CD14-positive monocyte (primary cell): ENCODE data around the gene UGT1A5. TPM values are rescaled to one million over a fixed set of nuclear protein-coding genes. Genes with fewer than 3 reads are reported as not detected.
A peak's percentile ranks its signal among the peaks of the same experiment; 100 is the strongest.

Source experiments
- DNase-seq, 3 donors: peaks; one replicate each; pipeline ENCODE4 v3.0.0-alpha.2; 2011 to 2022
- H2AFZ ChIP-seq: 2 replicates; pipeline ENCODE4 v1.6.0; 2012; ENCODE audit warnings: mild to moderate bottlenecking, low read depth, low read length, inconsistent platforms; ENCODE audit not compliant: insufficient read depth, poor library complexity, severe bottlenecking
- H3K27ac ChIP-seq, 2 donors: 1 replicate in 1 of 2; 2 replicates in 1 of 2; pipeline ENCODE4 v1.5.1; 2012 to 2013; ENCODE audit warnings: low read length in 2 of 2, control low read depth in 1 of 2, inconsistent platforms in 1 of 2, low read depth in 1 of 2, mild to moderate bottlenecking in 1 of 2
- H3K27me3 ChIP-seq, 2 donors: one replicate each; pipeline versions ENCODE4 v1.6.0 to v1.6.1; 2011 to 2013; ENCODE audit warnings: low read length in 2 of 2; ENCODE audit not compliant: control insufficient read depth in 2 of 2, insufficient read depth in 2 of 2
- H3K36me3 ChIP-seq, 2 donors: replicated peaks in 1 of 2; 1 replicate in 1 of 2; 2 replicates in 1 of 2; pipeline versions ENCODE4 v1.5.1 to v1.6.1; 2012 to 2013; ENCODE audit warnings: low read length in 2 of 2, control low read depth in 1 of 2, inconsistent platforms in 1 of 2, mild to moderate bottlenecking in 1 of 2; ENCODE audit not compliant: insufficient read depth in 2 of 2, control insufficient read depth in 1 of 2
- H3K4me1 ChIP-seq, 2 donors: 1 replicate in 1 of 2; 2 replicates in 1 of 2; pipeline versions ENCODE4 v1.5.1 to v1.6.1; 2012 to 2013; ENCODE audit warnings: low read length in 2 of 2, control low read depth in 1 of 2, inconsistent platforms in 1 of 2, mild to moderate bottlenecking in 1 of 2, moderate library complexity in 1 of 2; ENCODE audit not compliant: insufficient read depth in 2 of 2, control insufficient read depth in 1 of 2
- H3K4me2 ChIP-seq: replicated peaks from 2 replicates; pipeline ENCODE3; 2012; ENCODE audit warnings: low read length, moderate library complexity, mild to moderate bottlenecking; ENCODE audit not compliant: poor library complexity, severe bottlenecking; ENCODE audit errors: extremely low read depth
- H3K4me3 ChIP-seq, 3 experiments: fragments of 200-600 bp in 1 of 3; sonication (generic) in 1 of 3; replicated peaks in 1 of 3; 1 replicate in 2 of 3; 2 replicates in 1 of 3; pipeline ENCODE4 v1.5.1; 2011 to 2013; ENCODE audit warnings: low read length in 3 of 3, mild to moderate bottlenecking in 3 of 3, control low read depth in 2 of 3, low read depth in 2 of 3, inconsistent platforms in 1 of 3, moderate library complexity in 1 of 3
- H3K79me2 ChIP-seq: 2 replicates; pipeline ENCODE4 v1.6.0; 2012; ENCODE audit warnings: mild to moderate bottlenecking, control low read depth, inconsistent platforms, low read length, moderate library complexity; ENCODE audit not compliant: insufficient read depth
- H3K9ac ChIP-seq: 2 replicates; pipeline ENCODE4 v1.6.0; 2017; ENCODE audit warnings: low read length, mild to moderate bottlenecking; ENCODE audit not compliant: insufficient read depth, poor library complexity, severe bottlenecking
- H3K9me3 ChIP-seq, 2 donors: replicated peaks in 1 of 2; 1 replicate in 1 of 2; 2 replicates in 1 of 2; pipeline versions ENCODE4 v1.5.1 to v1.6.1; 2012 to 2013; ENCODE audit warnings: low read length in 2 of 2, control low read depth in 1 of 2; ENCODE audit not compliant: control insufficient read depth in 1 of 2, insufficient read depth in 1 of 2
- H4K20me1 ChIP-seq: 2 replicates; pipeline ENCODE4 v1.6.0; 2012; ENCODE audit warnings: mild to moderate bottlenecking, low read length, control low read depth, moderate library complexity; ENCODE audit not compliant: insufficient read depth
- H3K27ac Mint-ChIP-seq, 7 donors: one replicate each; pipeline ENCODE4 v1.8.0; 2020; ENCODE audit warnings: mild to moderate bottlenecking in 7 of 7, mixed read lengths in 7 of 7, moderate library complexity in 6 of 7, inconsistent platforms in 2 of 7
- H3K27me3 Mint-ChIP-seq, 3 donors: one replicate each; pipeline ENCODE4 v1.8.0; 2021 to 2022; ENCODE audit warnings: low read depth in 3 of 3, mild to moderate bottlenecking in 3 of 3, mixed read lengths in 3 of 3, moderate library complexity in 3 of 3, inconsistent platforms in 1 of 3
- H3K36me3 Mint-ChIP-seq, 2 donors: one replicate each; pipeline ENCODE4 v1.8.0; 2020; ENCODE audit warnings: mixed read lengths in 2 of 2, inconsistent platforms in 1 of 2, mild to moderate bottlenecking in 1 of 2
- H3K4me1 Mint-ChIP-seq: one replicate; pipeline ENCODE4 v1.8.0; 2020; ENCODE audit warnings: mild to moderate bottlenecking, mixed read lengths
- H3K4me3 Mint-ChIP-seq, 2 donors: one replicate each; pipeline ENCODE4 v1.8.0; 2020; ENCODE audit warnings: mild to moderate bottlenecking in 2 of 2, mixed read lengths in 2 of 2, moderate library complexity in 1 of 2
- H3K9me3 Mint-ChIP-seq, 7 donors: one replicate each; pipeline ENCODE4 v1.8.0; 2020 to 2022; ENCODE audit warnings: mixed read lengths in 7 of 7, mild to moderate bottlenecking in 6 of 7, moderate library complexity in 6 of 7, inconsistent platforms in 2 of 7
- WGBS: methylation state at CpG from one replicate; pipeline ENCODE4 v1.1.5; 2013; ENCODE audit warnings: missing lambda C conversion rate; ENCODE audit not compliant: insufficient coverage; 5-methylcytosine and 5-hydroxymethylcytosine counted together
- intact Hi-C, 2 donors: fragments of 100-400 bp; cut with micrococcal nuclease; formaldehyde crosslinking; loops; one replicate each; pipeline versions ENCODE4 v1.15.0 to v1.15.1; 2023
- polyA plus RNA-seq, 3 donors: library from polyadenylated mRNA; depleted of rRNA in 1 of 3; unstranded in 2 of 3; stranded (reverse) in 1 of 3; fragments of 300-500 nt in 2 of 3; fragments of >200 nt in 1 of 3; fragmentation: Illumina TruSeq in 2 of 3; gene quantifications; 1 replicate in 2 of 3; 2 replicates in 1 of 3; pipeline ENCODE4 v1.2.3, GENCODE V29; 2012 to 2021
- TF ChIP-seq, protein P1 (sequence below): fragments of 200-600 bp; IDR thresholded peaks from one replicate; pipeline ENCODE4 v1.8.0; 2022; ENCODE audit warnings: antibody characterized with exemption, mild to moderate bottlenecking

UGT1A5 gene
- polyA plus RNA-seq, 3 donors, result not detected

DNA sequence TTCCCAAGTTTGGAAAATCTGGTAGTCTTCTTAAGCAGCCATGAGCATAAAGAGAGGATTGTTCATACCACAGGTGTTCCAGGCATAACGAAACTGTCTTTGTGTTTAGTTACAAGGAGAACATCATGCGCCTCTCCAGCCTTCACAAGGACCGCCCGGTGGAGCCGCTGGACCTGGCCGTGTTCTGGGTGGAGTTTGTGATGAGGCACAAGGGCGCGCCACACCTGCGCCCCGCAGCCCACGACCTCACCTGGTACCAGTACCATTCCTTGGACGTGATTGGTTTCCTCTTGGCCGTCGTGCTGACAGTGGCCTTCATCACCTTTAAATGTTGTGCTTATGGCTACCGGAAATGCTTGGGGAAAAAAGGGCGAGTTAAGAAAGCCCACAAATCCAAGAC lies 59.4 kb downstream of the UGT1A5 start:
- no peak overlapping the region for H3K27ac ChIP-seq
- H3K27me3 ChIP-seq, result no peaks in the 10 kb centered on the region
- Mint-ChIP-seq H3K4me3 (no peak overlapping the region), H3K27ac (no peak overlapping the region), H3K27me3 (peaks cover 4 to 6% (median 4%) of the 10 kb centered on the region in 3 donors), H3K36me3 (no peaks in the 10 kb centered on the region), H3K9me3 (peaks cover 7 to 20% (median 14%) of the 10 kb centered on the region in 7 donors), H3K4me1 (no peaks in the 10 kb centered on the region)
- intact Hi-C loops, result no loop called here
- TF ChIP-seq, protein P1, sequence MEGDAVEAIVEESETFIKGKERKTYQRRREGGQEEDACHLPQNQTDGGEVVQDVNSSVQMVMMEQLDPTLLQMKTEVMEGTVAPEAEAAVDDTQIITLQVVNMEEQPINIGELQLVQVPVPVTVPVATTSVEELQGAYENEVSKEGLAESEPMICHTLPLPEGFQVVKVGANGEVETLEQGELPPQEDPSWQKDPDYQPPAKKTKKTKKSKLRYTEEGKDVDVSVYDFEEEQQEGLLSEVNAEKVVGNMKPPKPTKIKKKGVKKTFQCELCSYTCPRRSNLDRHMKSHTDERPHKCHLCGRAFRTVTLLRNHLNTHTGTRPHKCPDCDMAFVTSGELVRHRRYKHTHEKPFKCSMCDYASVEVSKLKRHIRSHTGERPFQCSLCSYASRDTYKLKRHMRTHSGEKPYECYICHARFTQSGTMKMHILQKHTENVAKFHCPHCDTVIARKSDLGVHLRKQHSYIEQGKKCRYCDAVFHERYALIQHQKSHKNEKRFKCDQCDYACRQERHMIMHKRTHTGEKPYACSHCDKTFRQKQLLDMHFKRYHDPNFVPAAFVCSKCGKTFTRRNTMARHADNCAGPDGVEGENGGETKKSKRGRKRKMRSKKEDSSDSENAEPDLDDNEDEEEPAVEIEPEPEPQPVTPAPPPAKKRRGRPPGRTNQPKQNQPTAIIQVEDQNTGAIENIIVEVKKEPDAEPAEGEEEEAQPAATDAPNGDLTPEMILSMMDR, result no peak
- no peak overlapping the region for H3K9ac ChIP-seq
- peaks cover 13 to 19% of the 10 kb centered on the region in 2 donors for H3K9me3 ChIP-seq
- H3K4me2 ChIP-seq, result no peak overlapping the region
- H3K4me3 ChIP-seq, result no peak overlapping the region
- H3K79me2 ChIP-seq, result no peaks in the 10 kb centered on the region
- H2AFZ ChIP-seq, result no peak overlapping the region
- no peak for DNase-seq
- H3K4me1 ChIP-seq, result no peaks in the 10 kb centered on the region
- no peaks in the 10 kb centered on the region for H3K36me3 ChIP-seq
- no peaks in the 10 kb centered on the region for H4K20me1 ChIP-seq
- 95% methylated on average over 14 of the region's 16 CpGs for WGBS

DNA sequence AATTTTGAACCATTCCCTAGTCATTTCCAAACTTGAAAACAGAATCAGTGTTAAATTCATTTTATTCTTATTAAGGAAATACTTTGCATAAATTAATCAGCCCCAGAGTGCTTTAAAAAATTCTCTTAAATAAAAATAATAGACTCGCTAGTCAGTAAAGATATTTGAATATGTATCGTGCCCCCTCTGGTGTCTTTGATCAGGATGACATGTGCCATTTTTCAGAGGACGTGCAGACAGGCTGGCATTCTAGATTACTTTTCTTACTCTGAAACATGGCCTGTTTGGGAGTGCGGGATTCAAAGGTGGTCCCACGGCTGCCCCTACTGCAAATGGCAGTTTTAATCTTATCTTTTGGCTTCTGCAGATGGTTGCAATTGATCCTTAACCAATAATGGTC lies 59.9 kb downstream of the UGT1A5 start:
- H3K4me1 ChIP-seq, result no peaks in the 10 kb centered on the region
- no peak overlapping the region for H3K27ac ChIP-seq
- DNase-seq, result no peak
- H3K9ac ChIP-seq, result no peak overlapping the region
- TF ChIP-seq, protein P1, result no peak
- H3K36me3 Mint-ChIP-seq, result no peaks in the 10 kb centered on the region
- intact Hi-C loops, result no loop called here
- WGBS, result 74% methylated on average over 3 of the region's 5 CpGs
- peaks cover 4 to 6% (median 4%) of the 10 kb centered on the region in 3 donors for H3K27me3 Mint-ChIP-seq
- H3K4me3 Mint-ChIP-seq, result peak overlapping the region in 1 of 2 donors; percentile 1
- H3K27me3 ChIP-seq, result no peaks in the 10 kb centered on the region
- no peaks in the 10 kb centered on the region for H3K79me2 ChIP-seq
- peaks cover 7 to 23% (median 16%) of the 10 kb centered on the region in 7 donors for H3K9me3 Mint-ChIP-seq
- H3K27ac Mint-ChIP-seq, result no peak overlapping the region
- H3K36me3 ChIP-seq, result no peaks in the 10 kb centered on the region
- H3K4me2 ChIP-seq, result no peak overlapping the region
- H3K9me3 ChIP-seq, result peaks cover 14 to 19% of the 10 kb centered on the region in 2 donors
- no peaks in the 10 kb centered on the region for H4K20me1 ChIP-seq
- H3K4me3 ChIP-seq, result no peak overlapping the region
- no peaks in the 10 kb centered on the region for H3K4me1 Mint-ChIP-seq
- H2AFZ ChIP-seq, result no peak overlapping the region
